ENCODE data around the gene TMEM270. TPM values are rescaled to one million over a fixed set of nuclear protein-coding genes. Genes with fewer than 3 reads are reported as not detected.

The TMEM270 gene
- polyA plus RNA-seq, 2 of the 4 experiments (the other 2 are of a cell fraction) = not detected

- H3K27ac ChIP-seq = no peak overlapping the region; a peak in 1 of 6 replicates
- no peak; a peak in 1 of 6 replicates for ATAC-seq
These were observed 42.6 kb downstream of the TMEM270 start for GRCh38 chr7:73903321-73904218.

More at GRCh38 chr7:73903321-73904218, 42.6 kb downstream of the TMEM270 start:
- POLR2A ChIA-PET = no interaction called here
- FAIRE-seq (no peak), DNase-seq (ENCODE audit: low read depth in 1 of 2, low spot score in 1 of 2) (no peak)
- Histone ChIP-seq H3K4me3 (no peak overlapping the region), H3K4me1 (no peaks in the 10 kb centered on the region), H3K4me2 (no peak overlapping the region), H3K9me3 (no peaks in the 10 kb centered on the region)
- TF ChIP-seq CBX2 (IDR thresholded peaks at IDR 0.05; ENCODE audit: borderline replicate concordance, low read depth) (no peak), REST (IDR thresholded peaks at IDR 0.05) (no peak), E2F6 (IDR thresholded peaks at IDR 0.05; ENCODE audit: borderline replicate concordance, low read depth) (no peak), HOXB13 (CRISPR knock-in tag; IDR thresholded peaks at IDR 0.05; ENCODE audit: low read depth) (no peak), ELK1 (IDR thresholded peaks at IDR 0.05; ENCODE audit: low read depth, low read length) (no peak), POLR2A (IDR thresholded peaks at IDR 0.05; ENCODE audit: low read length) (no peak), PBX3 (IDR thresholded peaks at IDR 0.05) (no peak), RCOR1 (IDR thresholded peaks at IDR 0.05; ENCODE audit: low read depth, low read length) (no peak), MAX (IDR thresholded peaks at IDR 0.05) (no peak), POLR2AphosphoS2 (conservative IDR thresholded peaks at IDR 0.05; ENCODE audit: low read length) (no peak), KDM5A (IDR thresholded peaks at IDR 0.05) (no peak), NPAS2 (CRISPR knock-in tag; IDR thresholded peaks at IDR 0.05; ENCODE audit: borderline replicate concordance) (no peak), ZFP36 (IDR thresholded peaks at IDR 0.05; ENCODE audit: borderline replicate concordance, partially characterized antibody) (no peak), ZC3H11A (IDR thresholded peaks at IDR 0.05) (no peak), HMGXB4 (CRISPR knock-in tag; IDR thresholded peaks at IDR 0.05; ENCODE audit: borderline replicate concordance) (no peak), ZSCAN20 (CRISPR knock-in tag; IDR thresholded peaks at IDR 0.05) (no peak), EHMT2 (IDR thresholded peaks at IDR 0.05; ENCODE audit: low read depth) (no peak), HDAC2 (IDR thresholded peaks at IDR 0.05) (no peak), HOXB5 (CRISPR knock-in tag; IDR thresholded peaks at IDR 0.05) (no peak)
- 84% methylated on average over 14 of the region's 15 CpGs for WGBS (ENCODE audit: missing lambda C conversion rate)
- CTCF ChIA-PET = interaction anchor here (0.6 to 1.3 kb wide), 3 partner anchors 10 to 54 kb away, joined by 3 to 4 read pairs (median 3); no protein-coding TSS in a partner anchor
